Endothelial cell of umbilical vein (primary cell): ENCODE results near the gene SIAH2. TPM values are rescaled to one million over a fixed set of nuclear protein-coding genes. Genes with fewer than 3 reads are reported as not detected.

Source experiments
- BruUV-seq: library from RNA; stranded (reverse); fragments of 400-500 nt; replicated peaks from 2 replicates; lab custom pipeline; 2021; lab: Mats Ljungman, UMichigan
- CTCF ChIA-PET: fragments of 300-600, 350-600 bp; sonication (Branson Sonifier 250); formaldehyde crosslinking; loops from one replicate; lab custom pipeline; 2021; ENCODE audit warnings: antibody characterized with exemption, inconsistent platforms; lab: Charles Lee
- POLR2A ChIA-PET: fragments of 300-600, 350-600 bp; sonication (Branson Sonifier 250); formaldehyde crosslinking; loops from one replicate; lab custom pipeline; 2021; ENCODE audit warnings: antibody characterized with exemption, inconsistent platforms; lab: Charles Lee
- DNase-seq: peaks from one replicate; pipeline ENCODE4 v3.0.0-alpha.2; 2011; ENCODE audit warnings: low read depth, low spot score
- FAIRE-seq: peaks from 2 replicates; lab custom pipeline; 2011; peaks lifted over from hg19 to GRCh38; lab: Jason Lieb, UNC
- H2AFZ ChIP-seq: 2 replicates; pipeline ENCODE4 v1.6.0; 2012; ENCODE audit warnings: low read depth, low read length, control low read depth, inconsistent platforms
- H3K27ac ChIP-seq: 2 replicates; pipeline ENCODE4 v1.5.1; 2011; ENCODE audit warnings: low read depth, mild to moderate bottlenecking, control low read depth, low read length, moderate library complexity; ENCODE audit not compliant: insufficient read depth
- H3K27me3 ChIP-seq, 2 experiments: 2 replicates each; pipeline versions ENCODE4 v1.6.0 to v1.6.1; 2011; ENCODE audit warnings: low read length in 2 of 2, mixed read lengths in 1 of 2; ENCODE audit not compliant: control insufficient read depth in 2 of 2, insufficient read depth in 2 of 2
- H3K36me3 ChIP-seq, 2 experiments: 2 replicates in 1 of 2; 3 replicates in 1 of 2; pipeline ENCODE4 v1.5.1; 2011; ENCODE audit warnings: low read length in 2 of 2, mild to moderate bottlenecking in 1 of 2, moderate library complexity in 1 of 2; ENCODE audit not compliant: control insufficient read depth in 2 of 2, insufficient read depth in 2 of 2; ENCODE audit errors: extremely low read depth in 1 of 2
- H3K4me1 ChIP-seq: 3 replicates; pipeline ENCODE4 v1.5.1; 2011; ENCODE audit warnings: mild to moderate bottlenecking, low read length; ENCODE audit not compliant: control insufficient read depth, insufficient read depth; ENCODE audit errors: extremely low read depth
- H3K4me2 ChIP-seq: 2 replicates; pipeline ENCODE4 v1.6.1; 2011; ENCODE audit warnings: low read length, control low read depth, mixed read lengths; ENCODE audit not compliant: insufficient read depth
- H3K4me3 ChIP-seq, 3 experiments: fragments of 200-600 bp in 1 of 3; sonication (generic), shearing (Covaris generic) in 1 of 3; replicated peaks in 1 of 3; 2 replicates each; pipeline ENCODE4 v1.5.1; 2011 to 2016; ENCODE audit warnings: control low read depth in 3 of 3, low read length in 3 of 3, mild to moderate bottlenecking in 2 of 3, inconsistent platforms in 1 of 3, low read depth in 1 of 3, moderate library complexity in 1 of 3; ENCODE audit not compliant: insufficient read depth in 1 of 3
- H3K79me2 ChIP-seq: 2 replicates; pipeline ENCODE4 v1.6.0; 2012; ENCODE audit warnings: low read length, inconsistent platforms; ENCODE audit not compliant: control insufficient read depth, insufficient read depth
- H3K9ac ChIP-seq: replicated peaks from 2 replicates; pipeline ENCODE3; 2011; ENCODE audit warnings: low read length, control low read depth; ENCODE audit not compliant: insufficient read depth; ENCODE audit errors: extremely low read depth
- H3K9me1 ChIP-seq: replicated peaks from 3 replicates; pipeline ENCODE4 v1.6.0; 2011; ENCODE audit warnings: mild to moderate bottlenecking, low read length; ENCODE audit not compliant: control insufficient read depth, insufficient read depth; ENCODE audit errors: extremely low read depth
- H3K9me3 ChIP-seq: replicated peaks from 2 replicates; pipeline ENCODE4 v1.5.1; 2012; ENCODE audit warnings: low read length, inconsistent platforms; ENCODE audit not compliant: control insufficient read depth, insufficient read depth
- H4K20me1 ChIP-seq: replicated peaks from 2 replicates; pipeline ENCODE3; 2011; ENCODE audit warnings: mild to moderate bottlenecking, low read length; ENCODE audit not compliant: control insufficient read depth, insufficient read depth; ENCODE audit errors: extremely low read depth
- CTCF ChIP-seq, 2 donors: IDR thresholded peaks; 1 replicate in 1 of 2; 2 replicates in 1 of 2; pipeline ENCODE4 v1.5.1; 2011; ENCODE audit warnings: low read length in 2 of 2, mild to moderate bottlenecking in 2 of 2, moderate library complexity in 2 of 2, control low read depth in 1 of 2, inconsistent platforms in 1 of 2, low read depth in 1 of 2; ENCODE audit not compliant: insufficient read depth in 1 of 2; ENCODE audit errors: extremely low read depth in 1 of 2
- FOS ChIP-seq: IDR thresholded peaks from 2 replicates; pipeline ENCODE4 v1.6.1; 2011; ENCODE audit warnings: mild to moderate bottlenecking, low read length, moderate library complexity, borderline replicate concordance; ENCODE audit not compliant: insufficient read depth
- GATA2 ChIP-seq: IDR thresholded peaks from 2 replicates; pipeline ENCODE4 v1.7.0; 2011; ENCODE audit warnings: low read depth, mild to moderate bottlenecking, moderate library complexity, mixed read lengths, low read length; ENCODE audit not compliant: insufficient read length, insufficient read depth
- JUN ChIP-seq: IDR thresholded peaks from 2 replicates; pipeline ENCODE4 v1.6.1; 2011; ENCODE audit warnings: borderline replicate concordance, low read depth; ENCODE audit not compliant: insufficient read length, insufficient read depth
- MAX ChIP-seq: IDR thresholded peaks from 2 replicates; pipeline ENCODE4 v1.6.1; 2011; ENCODE audit not compliant: insufficient read depth, insufficient read length
- MYC ChIP-seq: IDR thresholded peaks from one replicate; pipeline ENCODE4 v1.6.1; 2011; ENCODE audit warnings: mild to moderate bottlenecking, low read depth, low read length
- dilution Hi-C: fragments of 300-500 bp; cut with MboI; formaldehyde crosslinking; loops from one replicate; pipeline ENCODE4 v1.15.0; 2019; ENCODE audit warnings: low sequenced_read_pairs; ENCODE audit not compliant: extremely low pct_ligation_motif_present
- intact Hi-C: fragments of 100-400 bp; cut with micrococcal nuclease; formaldehyde crosslinking; loops from one replicate; pipeline ENCODE4 v1.10.0; 2022
- polyA plus RNA-seq, 4 experiments: library from polyadenylated mRNA; depleted of rRNA in 3 of 4; stranded (reverse) in 3 of 4; unstranded in 1 of 4; fragments of >200 nt; gene quantifications; 2 replicates each; pipeline versions ENCODE4 v1.2.1 to v1.2.3, GENCODE V29; 2011 to 2012; ENCODE audit warnings: missing spikeins in 1 of 4
- total RNA-seq: library from RNA; stranded (reverse); gene quantifications from 2 replicates; pipeline ENCODE4 v1.2.3, GENCODE V29; 2021

Gene SIAH2
- total and polyA plus RNA-seq, 2 donors (not counting 3 experiments of a cell fraction or from before 2014, with no cell fraction given): 16.7 to 25.1 TPM

- Histone ChIP-seq H3K9me3 (no peaks in the 10 kb centered on the region), H2AFZ (no peak overlapping the region), H3K27ac (no peak overlapping the region), H3K79me2 (no peaks in the 10 kb centered on the region), H3K4me2 (no peak overlapping the region), H3K27me3 (peaks cover 0 to 4% of the 10 kb centered on the region in 2 experiments), H3K9me1 (peaks cover 2% of the 10 kb centered on the region), H4K20me1 (no peaks in the 10 kb centered on the region), H3K36me3 (no peaks in the 10 kb centered on the region), H3K4me1 (no peaks in the 10 kb centered on the region), H3K9ac (no peak overlapping the region), H3K4me3 (no peak overlapping the region)
- FAIRE-seq: no peak
- intact Hi-C loops (no loop called here), dilution Hi-C loops (no loop called here)
- CTCF ChIA-PET: no interaction called here
- DNase-seq: no peak
- POLR2A ChIA-PET: no interaction called here
- TF ChIP-seq JUN (no peak), CTCF (IDR thresholded peaks at IDR 0.05; ENCODE audit: extremely low read depth in 1 of 2, insufficient read depth in 1 of 2, low read depth in 1 of 2, low read length in 2 of 2) (no peak), FOS (no peak), MAX (no peak), MYC (no peak)
- no TSS peak for BruUV-seq
These were observed 49.0 kb upstream of the SIAH2 start for GRCh38 chr3:150811984-150812383.

- Histone ChIP-seq H3K27me3 (peaks cover 4 to 8% of the 10 kb centered on the region in 2 experiments), H3K27ac (no peak overlapping the region), H3K4me1 (no peaks in the 10 kb centered on the region), H3K9me1 (peaks cover 2% of the 10 kb centered on the region), H3K9ac (no peak overlapping the region), H3K4me3 (no peak overlapping the region), H3K9me3 (no peaks in the 10 kb centered on the region), H3K79me2 (no peaks in the 10 kb centered on the region), H4K20me1 (no peaks in the 10 kb centered on the region), H3K4me2 (no peak overlapping the region), H3K36me3 (no peaks in the 10 kb centered on the region), H2AFZ (no peak overlapping the region)
- no peak for DNase-seq
- dilution Hi-C loops: no loop called here
- no TSS peak for BruUV-seq
- no peak for FAIRE-seq
- CTCF ChIA-PET: no interaction called here
- intact Hi-C loops: no loop called here
- TF ChIP-seq GATA2: no peak
- no peak for TF ChIP-seq MYC
- TF ChIP-seq MAX: no peak
- POLR2A ChIA-PET: no interaction called here
These were observed 47.7 kb upstream of the SIAH2 start for GRCh38 chr3:150810641-150811040.
